RWPE2 (cell line): ENCODE measurements around the gene CDX2.

ENCODE experiments used
- ATAC-seq: fragments of 200-7000 bp; cut with Tn5 transposase; 3 replicates; pipeline ENCODE4 v1.9.1; 2021; ENCODE audit warnings: low read depth
- DNase-seq: peaks from one replicate; pipeline ENCODE4 v3.0.0-alpha.2; 2020; ENCODE audit warnings: low spot score
- H3K27ac ChIP-seq: fragments of 450-650 bp; 2 replicates; pipeline ENCODE4 v1.5.1; 2017; ENCODE audit warnings: mild to moderate bottlenecking; ENCODE audit not compliant: poor library complexity, severe bottlenecking
- H3K27me3 ChIP-seq: fragments of 250-450 bp; sonication (Bioruptor Pico); 2 replicates; pipeline ENCODE4 v1.5.1; 2021; ENCODE audit warnings: mild to moderate bottlenecking, moderate library complexity; ENCODE audit not compliant: insufficient read depth, poor library complexity, severe bottlenecking
- H3K36me3 ChIP-seq: fragments of 250-450 bp; sonication (Bioruptor Pico); 2 replicates; pipeline ENCODE4 v1.5.1; 2020; ENCODE audit warnings: low read depth, mild to moderate bottlenecking, moderate library complexity
- H3K4me1 ChIP-seq: fragments of 250-450 bp; sonication (Bioruptor Pico); 2 replicates; pipeline ENCODE4 v1.5.1; 2021; ENCODE audit warnings: mild to moderate bottlenecking, moderate library complexity; ENCODE audit not compliant: insufficient read depth, poor library complexity, severe bottlenecking
- H3K4me3 ChIP-seq: fragments of 250-450 bp; sonication (Bioruptor Pico); 2 replicates; pipeline ENCODE4 v1.5.1; 2021; ENCODE audit warnings: mild to moderate bottlenecking, moderate library complexity; ENCODE audit not compliant: severe bottlenecking
- H3K9me3 ChIP-seq: fragments of 250-450 bp; sonication (Bioruptor Pico); 2 replicates; pipeline ENCODE4 v1.5.1; 2021; ENCODE audit warnings: mild to moderate bottlenecking, moderate library complexity; ENCODE audit not compliant: severe bottlenecking
- TF ChIP-seq, protein P1 (sequence below): fragments of 450-650 bp; IDR thresholded peaks from one replicate; pipeline ENCODE4 v1.5.1; 2017; ENCODE audit warnings: mild to moderate bottlenecking, moderate library complexity; ENCODE audit not compliant: poor library complexity, severe bottlenecking

The CDX2 gene

DNA sequence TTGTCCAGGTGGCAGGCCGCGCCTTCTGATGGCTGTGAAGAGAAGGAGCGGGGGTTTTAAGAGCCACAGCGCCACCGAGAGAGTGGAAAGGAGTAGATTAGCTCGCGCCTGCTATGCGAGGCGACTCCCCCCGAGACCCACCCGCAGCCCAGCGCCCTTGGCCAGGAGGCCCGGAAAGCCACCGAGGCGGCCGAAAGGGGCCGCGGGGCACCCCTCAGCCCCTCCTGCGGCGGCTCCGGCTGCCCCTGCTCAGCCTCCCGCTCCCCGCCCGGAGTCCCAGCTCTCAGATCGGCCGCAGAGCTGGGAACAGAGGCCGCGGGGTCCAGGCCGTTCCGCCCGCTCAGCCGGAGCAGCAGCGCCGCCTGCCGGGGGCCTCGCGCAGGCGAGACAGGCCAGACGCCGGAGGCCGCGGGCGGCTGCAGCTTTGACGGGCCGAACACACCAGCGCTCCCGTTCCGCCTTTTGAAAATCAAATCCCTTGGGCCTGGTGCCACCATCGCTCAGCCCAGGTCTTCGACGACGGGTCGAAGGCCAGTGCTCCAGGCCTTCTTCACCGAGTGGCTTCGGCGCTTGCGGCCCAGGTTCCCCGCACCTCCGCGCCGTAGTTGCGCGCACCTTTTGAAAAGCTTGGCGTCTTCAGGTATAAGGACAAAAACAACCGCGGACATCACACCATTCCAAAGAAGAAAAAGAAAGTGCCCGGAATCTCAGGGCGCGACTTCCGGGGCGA, 15.3 kb downstream of the CDX2 start:
- ATAC-seq: peak; percentile 97
- H3K36me3 ChIP-seq: no peaks in the 10 kb centered on the region
- H3K9me3 ChIP-seq: no peaks in the 10 kb centered on the region
- H3K4me3 ChIP-seq: peak overlapping the region; percentile 25
- H3K27ac ChIP-seq: no peak overlapping the region
- no peaks in the 10 kb centered on the region for H3K4me1 ChIP-seq
- H3K27me3 ChIP-seq: peaks cover 79% of the 10 kb centered on the region
- no peak for DNase-seq
- TF ChIP-seq, protein P1, sequence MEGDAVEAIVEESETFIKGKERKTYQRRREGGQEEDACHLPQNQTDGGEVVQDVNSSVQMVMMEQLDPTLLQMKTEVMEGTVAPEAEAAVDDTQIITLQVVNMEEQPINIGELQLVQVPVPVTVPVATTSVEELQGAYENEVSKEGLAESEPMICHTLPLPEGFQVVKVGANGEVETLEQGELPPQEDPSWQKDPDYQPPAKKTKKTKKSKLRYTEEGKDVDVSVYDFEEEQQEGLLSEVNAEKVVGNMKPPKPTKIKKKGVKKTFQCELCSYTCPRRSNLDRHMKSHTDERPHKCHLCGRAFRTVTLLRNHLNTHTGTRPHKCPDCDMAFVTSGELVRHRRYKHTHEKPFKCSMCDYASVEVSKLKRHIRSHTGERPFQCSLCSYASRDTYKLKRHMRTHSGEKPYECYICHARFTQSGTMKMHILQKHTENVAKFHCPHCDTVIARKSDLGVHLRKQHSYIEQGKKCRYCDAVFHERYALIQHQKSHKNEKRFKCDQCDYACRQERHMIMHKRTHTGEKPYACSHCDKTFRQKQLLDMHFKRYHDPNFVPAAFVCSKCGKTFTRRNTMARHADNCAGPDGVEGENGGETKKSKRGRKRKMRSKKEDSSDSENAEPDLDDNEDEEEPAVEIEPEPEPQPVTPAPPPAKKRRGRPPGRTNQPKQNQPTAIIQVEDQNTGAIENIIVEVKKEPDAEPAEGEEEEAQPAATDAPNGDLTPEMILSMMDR: peak; percentile 88

DNA sequence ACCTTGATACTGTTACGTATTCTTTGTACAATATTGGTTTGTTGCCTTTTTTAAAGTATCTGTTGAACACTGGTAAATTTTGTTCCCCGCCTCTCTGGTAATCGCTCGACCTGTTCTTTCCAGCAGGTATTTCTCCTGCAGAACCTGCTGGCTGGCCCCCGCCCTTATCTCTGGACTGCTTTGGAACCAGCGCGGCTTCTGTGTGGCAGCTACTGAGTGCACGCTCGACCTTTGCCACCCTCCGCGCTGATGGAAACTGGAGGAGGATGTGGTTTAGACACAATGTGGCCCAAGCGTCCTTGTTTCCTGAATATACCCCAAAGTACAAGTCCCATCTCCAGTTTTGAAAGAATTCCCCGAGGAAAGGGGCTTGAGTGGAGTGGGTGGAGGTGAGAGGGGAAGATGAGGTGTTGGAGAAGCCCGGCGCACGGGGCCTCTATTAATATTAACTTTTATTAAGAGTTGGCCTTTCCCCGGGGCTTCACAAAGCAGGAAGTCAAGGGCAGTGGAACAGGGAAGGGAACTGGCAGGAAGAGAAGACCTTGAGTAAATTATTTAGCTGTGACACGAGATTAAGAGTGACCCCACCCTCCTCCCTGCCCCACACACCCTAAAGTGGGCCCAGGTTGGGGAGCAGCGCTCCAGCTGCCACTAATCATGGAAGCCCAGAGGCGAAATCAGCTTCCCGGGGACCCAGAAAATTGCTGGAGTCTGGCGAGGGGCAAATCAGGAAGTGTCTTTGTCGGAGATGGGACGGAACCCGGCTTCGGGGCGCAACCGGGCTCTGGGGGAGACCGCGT, 16.0 kb downstream of the CDX2 start:
- peaks cover 71% of the 10 kb centered on the region for H3K27me3 ChIP-seq
- no peak for DNase-seq

DNA sequence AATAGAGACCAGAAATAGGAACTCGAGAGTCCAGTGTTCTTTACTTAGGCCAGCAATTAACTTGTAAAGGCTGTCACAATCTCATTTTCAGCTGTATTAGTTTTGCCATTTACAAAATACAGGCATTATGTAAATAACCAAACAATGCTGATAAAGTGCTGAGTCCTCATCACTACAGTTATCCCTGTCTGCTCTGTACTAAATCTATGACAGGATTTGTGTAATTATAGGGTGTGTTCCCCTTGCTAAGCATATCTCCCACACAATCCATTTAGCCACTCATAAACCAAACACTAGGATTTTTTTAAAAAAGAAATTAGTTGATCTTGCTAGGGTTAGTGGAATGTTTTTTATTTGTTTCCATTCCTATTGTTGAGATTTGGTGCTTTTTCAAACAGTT, 26.1 kb downstream of the CDX2 start:
- Histone ChIP-seq H3K27ac (no peak overlapping the region), H3K4me3 (no peak overlapping the region), H3K27me3 (no peaks in the 10 kb centered on the region), H3K9me3 (no peaks in the 10 kb centered on the region), H3K36me3 (no peaks in the 10 kb centered on the region), H3K4me1 (no peaks in the 10 kb centered on the region)
- no peak for DNase-seq
- no peak for ATAC-seq
- TF ChIP-seq, protein P1: no peak

More for the DNA sequence above, 16.0 kb downstream of the CDX2 start:
- no peak for ATAC-seq
- TF ChIP-seq, protein P1: no peak
- Histone ChIP-seq H3K36me3 (no peaks in the 10 kb centered on the region), H3K9me3 (no peaks in the 10 kb centered on the region), H3K27ac (no peak overlapping the region), H3K4me3 (no peak overlapping the region), H3K4me1 (no peaks in the 10 kb centered on the region)

DNA sequence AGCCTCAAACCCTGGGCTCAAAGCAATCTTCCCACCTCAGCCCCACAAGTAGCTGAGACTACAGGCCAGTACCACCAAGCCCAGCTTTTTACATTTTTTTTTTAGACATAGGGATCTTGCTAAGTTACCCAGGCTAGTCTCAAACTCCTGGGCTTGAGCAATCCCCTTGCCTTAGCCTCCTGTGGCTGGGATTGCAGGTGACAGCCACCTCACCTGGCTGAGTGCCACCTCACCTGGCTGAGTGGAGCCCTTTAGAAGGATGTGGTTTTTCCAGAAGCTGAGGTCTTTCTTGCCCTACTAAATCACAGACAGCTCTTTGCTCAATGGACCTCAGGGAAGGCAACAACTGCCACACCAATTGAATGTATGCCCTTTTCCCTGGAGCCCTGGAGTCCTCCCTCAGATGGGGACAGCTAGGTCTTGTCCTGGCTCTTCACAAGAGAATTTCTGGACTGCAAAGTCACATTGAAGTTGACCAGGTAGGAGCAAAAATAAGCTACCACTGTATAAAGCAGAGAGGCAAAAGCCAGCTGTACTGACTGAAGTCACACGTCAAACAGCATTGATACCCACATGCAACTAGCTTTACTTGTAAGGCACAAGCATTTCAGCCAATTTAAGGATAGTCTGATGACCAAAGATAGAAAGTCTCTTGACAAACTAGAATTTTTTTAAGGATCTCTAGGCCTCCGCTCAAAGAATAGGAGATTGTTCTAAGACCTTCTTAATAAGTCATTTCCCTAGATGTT, 35.4 kb downstream of the CDX2 start:
- Histone ChIP-seq H3K36me3 (no peaks in the 10 kb centered on the region), H3K27me3 (peaks cover 30% of the 10 kb centered on the region), H3K4me1 (no peaks in the 10 kb centered on the region), H3K9me3 (no peaks in the 10 kb centered on the region), H3K27ac (no peak overlapping the region), H3K4me3 (no peak overlapping the region)
- DNase-seq: no peak
- ATAC-seq: no peak
- TF ChIP-seq, protein P1: no peak
